ENCODE measurements around the gene TTC31.

DNA sequence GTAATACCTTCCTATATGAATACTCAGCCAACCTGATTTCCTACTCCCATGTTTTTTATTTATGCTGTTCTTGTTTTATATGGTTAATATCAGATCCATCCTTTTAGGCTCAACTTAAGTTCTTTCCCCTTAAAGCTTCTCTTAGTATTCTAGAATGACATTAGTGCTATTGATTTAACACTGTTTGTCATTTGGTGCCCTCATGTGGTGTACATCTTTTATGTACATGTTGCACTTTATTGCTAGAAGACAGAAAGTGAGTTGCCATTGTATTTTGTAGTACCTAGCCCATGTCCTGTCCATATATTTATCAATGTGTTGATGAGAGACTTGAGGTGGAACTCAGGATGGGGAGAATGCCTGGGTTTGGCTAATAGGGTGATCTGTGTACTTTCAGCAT lies 49.3 kb downstream of the TTC31 start:
- TF ChIP-seq, protein P1, sequence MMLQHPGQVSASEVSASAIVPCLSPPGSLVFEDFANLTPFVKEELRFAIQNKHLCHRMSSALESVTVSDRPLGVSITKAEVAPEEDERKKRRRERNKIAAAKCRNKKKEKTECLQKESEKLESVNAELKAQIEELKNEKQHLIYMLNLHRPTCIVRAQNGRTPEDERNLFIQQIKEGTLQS (CRISPR knock-in tag; conservative IDR thresholded peaks at IDR 0.05), result no peak
- TF ChIP-seq, protein P2, sequence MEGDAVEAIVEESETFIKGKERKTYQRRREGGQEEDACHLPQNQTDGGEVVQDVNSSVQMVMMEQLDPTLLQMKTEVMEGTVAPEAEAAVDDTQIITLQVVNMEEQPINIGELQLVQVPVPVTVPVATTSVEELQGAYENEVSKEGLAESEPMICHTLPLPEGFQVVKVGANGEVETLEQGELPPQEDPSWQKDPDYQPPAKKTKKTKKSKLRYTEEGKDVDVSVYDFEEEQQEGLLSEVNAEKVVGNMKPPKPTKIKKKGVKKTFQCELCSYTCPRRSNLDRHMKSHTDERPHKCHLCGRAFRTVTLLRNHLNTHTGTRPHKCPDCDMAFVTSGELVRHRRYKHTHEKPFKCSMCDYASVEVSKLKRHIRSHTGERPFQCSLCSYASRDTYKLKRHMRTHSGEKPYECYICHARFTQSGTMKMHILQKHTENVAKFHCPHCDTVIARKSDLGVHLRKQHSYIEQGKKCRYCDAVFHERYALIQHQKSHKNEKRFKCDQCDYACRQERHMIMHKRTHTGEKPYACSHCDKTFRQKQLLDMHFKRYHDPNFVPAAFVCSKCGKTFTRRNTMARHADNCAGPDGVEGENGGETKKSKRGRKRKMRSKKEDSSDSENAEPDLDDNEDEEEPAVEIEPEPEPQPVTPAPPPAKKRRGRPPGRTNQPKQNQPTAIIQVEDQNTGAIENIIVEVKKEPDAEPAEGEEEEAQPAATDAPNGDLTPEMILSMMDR (IDR thresholded peaks at IDR 0.05), result no peak
- TF ChIP-seq, protein P3, sequence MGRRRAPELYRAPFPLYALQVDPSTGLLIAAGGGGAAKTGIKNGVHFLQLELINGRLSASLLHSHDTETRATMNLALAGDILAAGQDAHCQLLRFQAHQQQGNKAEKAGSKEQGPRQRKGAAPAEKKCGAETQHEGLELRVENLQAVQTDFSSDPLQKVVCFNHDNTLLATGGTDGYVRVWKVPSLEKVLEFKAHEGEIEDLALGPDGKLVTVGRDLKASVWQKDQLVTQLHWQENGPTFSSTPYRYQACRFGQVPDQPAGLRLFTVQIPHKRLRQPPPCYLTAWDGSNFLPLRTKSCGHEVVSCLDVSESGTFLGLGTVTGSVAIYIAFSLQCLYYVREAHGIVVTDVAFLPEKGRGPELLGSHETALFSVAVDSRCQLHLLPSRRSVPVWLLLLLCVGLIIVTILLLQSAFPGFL (CRISPR knock-in tag; IDR thresholded peaks at IDR 0.05; ENCODE audit: borderline replicate concordance), result no peak
- TF ChIP-seq TEAD4 (CRISPR knock-in tag; IDR thresholded peaks at IDR 0.05) (no peak), SMAD3 (CRISPR knock-in tag; IDR thresholded peaks at IDR 0.05; ENCODE audit: borderline replicate concordance) (no peak), NFE2L1 (CRISPR knock-in tag; IDR thresholded peaks at IDR 0.05) (no peak), KAT7 (CRISPR knock-in tag; IDR thresholded peaks at IDR 0.05; ENCODE audit: borderline replicate concordance) (no peak), ZNF138 (CRISPR knock-in tag; conservative IDR thresholded peaks at IDR 0.05) (no peak)
- TF ChIP-seq, protein P4, sequence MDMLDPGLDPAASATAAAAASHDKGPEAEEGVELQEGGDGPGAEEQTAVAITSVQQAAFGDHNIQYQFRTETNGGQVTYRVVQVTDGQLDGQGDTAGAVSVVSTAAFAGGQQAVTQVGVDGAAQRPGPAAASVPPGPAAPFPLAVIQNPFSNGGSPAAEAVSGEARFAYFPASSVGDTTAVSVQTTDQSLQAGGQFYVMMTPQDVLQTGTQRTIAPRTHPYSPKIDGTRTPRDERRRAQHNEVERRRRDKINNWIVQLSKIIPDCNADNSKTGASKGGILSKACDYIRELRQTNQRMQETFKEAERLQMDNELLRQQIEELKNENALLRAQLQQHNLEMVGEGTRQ (CRISPR knock-in tag; IDR thresholded peaks at IDR 0.05), result no peak
- TF ChIP-seq, protein P5, sequence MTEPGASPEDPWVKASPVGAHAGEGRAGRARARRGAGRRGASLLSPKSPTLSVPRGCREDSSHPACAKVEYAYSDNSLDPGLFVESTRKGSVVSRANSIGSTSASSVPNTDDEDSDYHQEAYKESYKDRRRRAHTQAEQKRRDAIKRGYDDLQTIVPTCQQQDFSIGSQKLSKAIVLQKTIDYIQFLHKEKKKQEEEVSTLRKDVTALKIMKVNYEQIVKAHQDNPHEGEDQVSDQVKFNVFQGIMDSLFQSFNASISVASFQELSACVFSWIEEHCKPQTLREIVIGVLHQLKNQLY (CRISPR knock-in tag; IDR thresholded peaks at IDR 0.05), result no peak
- TF ChIP-seq, protein P6, sequence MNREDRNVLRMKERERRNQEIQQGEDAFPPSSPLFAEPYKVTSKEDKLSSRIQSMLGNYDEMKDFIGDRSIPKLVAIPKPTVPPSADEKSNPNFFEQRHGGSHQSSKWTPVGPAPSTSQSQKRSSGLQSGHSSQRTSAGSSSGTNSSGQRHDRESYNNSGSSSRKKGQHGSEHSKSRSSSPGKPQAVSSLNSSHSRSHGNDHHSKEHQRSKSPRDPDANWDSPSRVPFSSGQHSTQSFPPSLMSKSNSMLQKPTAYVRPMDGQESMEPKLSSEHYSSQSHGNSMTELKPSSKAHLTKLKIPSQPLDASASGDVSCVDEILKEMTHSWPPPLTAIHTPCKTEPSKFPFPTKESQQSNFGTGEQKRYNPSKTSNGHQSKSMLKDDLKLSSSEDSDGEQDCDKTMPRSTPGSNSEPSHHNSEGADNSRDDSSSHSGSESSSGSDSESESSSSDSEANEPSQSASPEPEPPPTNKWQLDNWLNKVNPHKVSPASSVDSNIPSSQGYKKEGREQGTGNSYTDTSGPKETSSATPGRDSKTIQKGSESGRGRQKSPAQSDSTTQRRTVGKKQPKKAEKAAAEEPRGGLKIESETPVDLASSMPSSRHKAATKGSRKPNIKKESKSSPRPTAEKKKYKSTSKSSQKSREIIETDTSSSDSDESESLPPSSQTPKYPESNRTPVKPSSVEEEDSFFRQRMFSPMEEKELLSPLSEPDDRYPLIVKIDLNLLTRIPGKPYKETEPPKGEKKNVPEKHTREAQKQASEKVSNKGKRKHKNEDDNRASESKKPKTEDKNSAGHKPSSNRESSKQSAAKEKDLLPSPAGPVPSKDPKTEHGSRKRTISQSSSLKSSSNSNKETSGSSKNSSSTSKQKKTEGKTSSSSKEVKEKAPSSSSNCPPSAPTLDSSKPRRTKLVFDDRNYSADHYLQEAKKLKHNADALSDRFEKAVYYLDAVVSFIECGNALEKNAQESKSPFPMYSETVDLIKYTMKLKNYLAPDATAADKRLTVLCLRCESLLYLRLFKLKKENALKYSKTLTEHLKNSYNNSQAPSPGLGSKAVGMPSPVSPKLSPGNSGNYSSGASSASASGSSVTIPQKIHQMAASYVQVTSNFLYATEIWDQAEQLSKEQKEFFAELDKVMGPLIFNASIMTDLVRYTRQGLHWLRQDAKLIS (CRISPR knock-in tag; IDR thresholded peaks at IDR 0.05; ENCODE audit: borderline replicate concordance), result no peak
- TF ChIP-seq, protein P7, sequence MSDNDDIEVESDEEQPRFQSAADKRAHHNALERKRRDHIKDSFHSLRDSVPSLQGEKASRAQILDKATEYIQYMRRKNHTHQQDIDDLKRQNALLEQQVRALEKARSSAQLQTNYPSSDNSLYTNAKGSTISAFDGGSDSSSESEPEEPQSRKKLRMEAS (CRISPR knock-in tag; IDR thresholded peaks at IDR 0.05), result no peak
- TF ChIP-seq, protein P8, sequence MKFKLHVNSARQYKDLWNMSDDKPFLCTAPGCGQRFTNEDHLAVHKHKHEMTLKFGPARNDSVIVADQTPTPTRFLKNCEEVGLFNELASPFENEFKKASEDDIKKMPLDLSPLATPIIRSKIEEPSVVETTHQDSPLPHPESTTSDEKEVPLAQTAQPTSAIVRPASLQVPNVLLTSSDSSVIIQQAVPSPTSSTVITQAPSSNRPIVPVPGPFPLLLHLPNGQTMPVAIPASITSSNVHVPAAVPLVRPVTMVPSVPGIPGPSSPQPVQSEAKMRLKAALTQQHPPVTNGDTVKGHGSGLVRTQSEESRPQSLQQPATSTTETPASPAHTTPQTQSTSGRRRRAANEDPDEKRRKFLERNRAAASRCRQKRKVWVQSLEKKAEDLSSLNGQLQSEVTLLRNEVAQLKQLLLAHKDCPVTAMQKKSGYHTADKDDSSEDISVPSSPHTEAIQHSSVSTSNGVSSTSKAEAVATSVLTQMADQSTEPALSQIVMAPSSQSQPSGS (CRISPR knock-in tag; IDR thresholded peaks at IDR 0.05; ENCODE audit: borderline replicate concordance, low read depth), result no peak
